ENCODE data around the gene TUBGCP3.

Gene TUBGCP3

GRCh38 chr13:112532837-112533745, 54.9 kb downstream of the TUBGCP3 start:
- no peak for FAIRE-seq
- no peak for DNase-seq (ENCODE audit: insufficient read length, low spot score)
- TF ChIP-seq TAF1 (IDR thresholded peaks at IDR 0.05; ENCODE audit: low read depth, low read length) (no peak), POU2F2 (IDR thresholded peaks at IDR 0.05; ENCODE audit: low read depth, low read length) (no peak), POLR2AphosphoS5 (IDR thresholded peaks at IDR 0.05; ENCODE audit: low read depth, low read length) (no peak), SPI1 (IDR thresholded peaks at IDR 0.05; ENCODE audit: low read depth, low read length) (no peak), PAX5 (IDR thresholded peaks at IDR 0.05; ENCODE audit: insufficient read depth, low read length, severe bottlenecking) (no peak), POLR2A (IDR thresholded peaks at IDR 0.05; ENCODE audit: low read depth, low read length) (no peak)

GRCh38 chr13:112531263-112531794, 56.6 kb downstream of the TUBGCP3 start:
- FAIRE-seq (peak; percentile 31), DNase-seq (ENCODE audit: insufficient read length, low spot score) (no peak)
- TF ChIP-seq POU2F2 (IDR thresholded peaks at IDR 0.05; ENCODE audit: low read depth, low read length): no peak
- no peak for TF ChIP-seq SPI1 (IDR thresholded peaks at IDR 0.05; ENCODE audit: low read depth, low read length)
- no peak for TF ChIP-seq POLR2A (IDR thresholded peaks at IDR 0.05; ENCODE audit: low read depth, low read length)
- no peak for TF ChIP-seq POLR2AphosphoS5 (IDR thresholded peaks at IDR 0.05; ENCODE audit: low read depth, low read length)
- no peak for TF ChIP-seq TAF1 (IDR thresholded peaks at IDR 0.05; ENCODE audit: low read depth, low read length)
- no peak for TF ChIP-seq PAX5 (IDR thresholded peaks at IDR 0.05; ENCODE audit: insufficient read depth, low read length, severe bottlenecking)

- FAIRE-seq: no peak
- TF ChIP-seq PAX5 (IDR thresholded peaks at IDR 0.05; ENCODE audit: insufficient read depth, low read length, severe bottlenecking) (no peak), TAF1 (IDR thresholded peaks at IDR 0.05; ENCODE audit: low read depth, low read length) (no peak), SPI1 (IDR thresholded peaks at IDR 0.05; ENCODE audit: low read depth, low read length) (no peak), POU2F2 (IDR thresholded peaks at IDR 0.05; ENCODE audit: low read depth, low read length) (no peak), POLR2AphosphoS5 (IDR thresholded peaks at IDR 0.05; ENCODE audit: low read depth, low read length) (no peak), POLR2A (IDR thresholded peaks at IDR 0.05; ENCODE audit: low read depth, low read length) (no peak)
Observed at GRCh38 chr13:112530861-112531260, 57.1 kb downstream of the TUBGCP3 start.

GRCh38 chr13:112529216-112529615, 58.7 kb downstream of the TUBGCP3 start:
- TF ChIP-seq POLR2AphosphoS5 (IDR thresholded peaks at IDR 0.05; ENCODE audit: low read depth, low read length) (no peak), POU2F2 (IDR thresholded peaks at IDR 0.05; ENCODE audit: low read depth, low read length) (no peak), TAF1 (IDR thresholded peaks at IDR 0.05; ENCODE audit: low read depth, low read length) (no peak), SPI1 (IDR thresholded peaks at IDR 0.05; ENCODE audit: low read depth, low read length) (no peak), POLR2A (IDR thresholded peaks at IDR 0.05; ENCODE audit: low read depth, low read length) (no peak), PAX5 (IDR thresholded peaks at IDR 0.05; ENCODE audit: insufficient read depth, low read length, severe bottlenecking) (no peak)
- FAIRE-seq (no peak), DNase-seq (ENCODE audit: insufficient read length, low spot score) (no peak)

More at GRCh38 chr13:112530861-112531260, 57.1 kb downstream of the TUBGCP3 start:
- no peak for DNase-seq (ENCODE audit: insufficient read length, low spot score)

- FAIRE-seq (peak; percentile 85), DNase-seq (ENCODE audit: insufficient read length, low spot score) (no peak)
- TF ChIP-seq SPI1 (IDR thresholded peaks at IDR 0.05; ENCODE audit: low read depth, low read length): no peak
Observed at GRCh38 chr13:112526146-112526853, 61.7 kb downstream of the TUBGCP3 start.

- DNase-seq (ENCODE audit: insufficient read length, low spot score) (no peak), FAIRE-seq (no peak)
- no peak for TF ChIP-seq POLR2AphosphoS5 (IDR thresholded peaks at IDR 0.05; ENCODE audit: low read depth, low read length)
- no peak for TF ChIP-seq POU2F2 (IDR thresholded peaks at IDR 0.05; ENCODE audit: low read depth, low read length)
- TF ChIP-seq POLR2A (IDR thresholded peaks at IDR 0.05; ENCODE audit: low read depth, low read length): no peak
- no peak for TF ChIP-seq SPI1 (IDR thresholded peaks at IDR 0.05; ENCODE audit: low read depth, low read length)
- no peak for TF ChIP-seq TAF1 (IDR thresholded peaks at IDR 0.05; ENCODE audit: low read depth, low read length)
- no peak for TF ChIP-seq PAX5 (IDR thresholded peaks at IDR 0.05; ENCODE audit: insufficient read depth, low read length, severe bottlenecking)
Observed at GRCh38 chr13:112525356-112525945, 62.5 kb downstream of the TUBGCP3 start.

- DNase-seq (ENCODE audit: insufficient read length, low spot score): no peak
- TF ChIP-seq PAX5 (IDR thresholded peaks at IDR 0.05; ENCODE audit: insufficient read depth, low read length, severe bottlenecking): no peak
- FAIRE-seq: no peak
Observed at GRCh38 chr13:112522578-112522977, 65.4 kb downstream of the TUBGCP3 start.

- TF ChIP-seq POLR2A (IDR thresholded peaks at IDR 0.05; ENCODE audit: low read depth, low read length) (no peak), POLR2AphosphoS5 (IDR thresholded peaks at IDR 0.05; ENCODE audit: low read depth, low read length) (no peak), TAF1 (IDR thresholded peaks at IDR 0.05; ENCODE audit: low read depth, low read length) (no peak), PAX5 (IDR thresholded peaks at IDR 0.05; ENCODE audit: insufficient read depth, low read length, severe bottlenecking) (no peak), SPI1 (IDR thresholded peaks at IDR 0.05; ENCODE audit: low read depth, low read length) (no peak)
- DNase-seq (ENCODE audit: insufficient read length, low spot score): no peak
- FAIRE-seq: peak; percentile 72
Observed at GRCh38 chr13:112521073-112521685, 66.8 kb downstream of the TUBGCP3 start.

- no peak for DNase-seq (ENCODE audit: insufficient read length, low spot score)
- FAIRE-seq: no peak
Observed at GRCh38 chr13:112519517-112520060, 68.4 kb downstream of the TUBGCP3 start.

More at GRCh38 chr13:112519517-112520060, 68.4 kb downstream of the TUBGCP3 start:
- TF ChIP-seq POLR2A (IDR thresholded peaks at IDR 0.05; ENCODE audit: low read depth, low read length) (no peak), POLR2AphosphoS5 (IDR thresholded peaks at IDR 0.05; ENCODE audit: low read depth, low read length) (no peak), SPI1 (IDR thresholded peaks at IDR 0.05; ENCODE audit: low read depth, low read length) (no peak), POU2F2 (IDR thresholded peaks at IDR 0.05; ENCODE audit: low read depth, low read length) (no peak), TAF1 (IDR thresholded peaks at IDR 0.05; ENCODE audit: low read depth, low read length) (no peak), PAX5 (IDR thresholded peaks at IDR 0.05; ENCODE audit: insufficient read depth, low read length, severe bottlenecking) (no peak)
